AG04450 (cell line): Measurements from ENCODE around the gene BTD. TPM values are rescaled to one million over a fixed set of nuclear protein-coding genes. Genes with fewer than 3 reads are reported as not detected.

ENCODE experiments used
- CTCF ChIA-PET: fragments of 300-600, 350-600 bp; formaldehyde crosslinking; extraction: SDS; loops from one replicate; lab custom pipeline; 2022; ENCODE audit warnings: antibody characterized with exemption, inconsistent platforms; lab: Charles Lee
- POLR2A ChIA-PET: fragments of 350-600 bp; formaldehyde crosslinking; extraction: SDS; loops from one replicate; lab custom pipeline; 2021; ENCODE audit warnings: antibody characterized with exemption, inconsistent platforms; lab: Yijun Ruan, JAX
- DNase-seq: peaks from one replicate; pipeline ENCODE4 v3.0.0-alpha.2; 2011; ENCODE audit warnings: low read depth, low spot score
- H3K27ac ChIP-seq: one replicate; pipeline ENCODE4 v1.5.1; 2012; ENCODE audit warnings: low read depth, low read length, control low read depth
- H3K27me3 ChIP-seq: one replicate; pipeline ENCODE4 v1.6.0; 2012; ENCODE audit warnings: low read length; ENCODE audit not compliant: control insufficient read depth, insufficient read depth
- H3K4me3 ChIP-seq: 2 replicates; pipeline ENCODE4 v1.5.1; 2011; ENCODE audit warnings: mild to moderate bottlenecking, low read depth, low read length, control low read depth
- H3K9me3 ChIP-seq: 2 replicates; pipeline ENCODE4 v1.5.1; 2012; ENCODE audit warnings: low read length; ENCODE audit not compliant: control insufficient read depth, insufficient read depth
- CTCF ChIP-seq: IDR thresholded peaks from 2 replicates; pipeline ENCODE4 v1.5.1; 2011; ENCODE audit warnings: low read depth, low read length, control low read depth, inconsistent platforms
- polyA plus RNA-seq: library from polyadenylated mRNA; depleted of rRNA; stranded (reverse); fragments of >200 nt; gene quantifications from 2 replicates; pipeline ENCODE4 v1.2.3, GENCODE V29; 2011

The BTD gene
- polyA plus RNA-seq, 1 experiment = 22.2 TPM

- no peak for TF ChIP-seq CTCF
- Histone ChIP-seq H3K27ac (no peak overlapping the region), H3K9me3 (peaks cover 26% of the 10 kb centered on the region), H3K27me3 (no peaks in the 10 kb centered on the region), H3K4me3 (no peak overlapping the region)
- CTCF ChIA-PET = interaction anchor here (1.5 kb wide), 1 partner anchor 29 kb away, joined by 3 read pairs; no protein-coding TSS in a partner anchor
- no peak for DNase-seq
- POLR2A ChIA-PET = no interaction called here
Observed at GRCh38 chr3:15659254-15659975, 57.9 kb downstream of the BTD start.

GRCh38 chr3:15660055-15660935, 58.8 kb downstream of the BTD start:
- TF ChIP-seq CTCF = no peak
- H3K27me3 ChIP-seq = no peaks in the 10 kb centered on the region
- DNase-seq = no peak
- ChIA-PET CTCF (no interaction called here), POLR2A (no interaction called here)
- H3K4me3 ChIP-seq = no peak overlapping the region
- peaks cover 26% of the 10 kb centered on the region for H3K9me3 ChIP-seq
- H3K27ac ChIP-seq = no peak overlapping the region

- ChIA-PET POLR2A (no interaction called here), CTCF (no interaction called here)
- Histone ChIP-seq H3K27ac (no peak overlapping the region), H3K9me3 (no peaks in the 10 kb centered on the region; the same call in 1 of the 2 replicates), H3K27me3 (no peaks in the 10 kb centered on the region), H3K4me3 (no peak overlapping the region)
- no peak for TF ChIP-seq CTCF
- no peak for DNase-seq
Observed at GRCh38 chr3:15664144-15664543, 62.6 kb downstream of the BTD start.

GRCh38 chr3:15665510-15666150, 64.1 kb downstream of the BTD start:
- H3K4me3 ChIP-seq = no peak overlapping the region
- no peak for DNase-seq

More at GRCh38 chr3:15665510-15666150, 64.1 kb downstream of the BTD start:
- ChIA-PET CTCF (no interaction called here), POLR2A (no interaction called here)
- no peak overlapping the region for H3K27ac ChIP-seq
- H3K27me3 ChIP-seq = no peaks in the 10 kb centered on the region
- H3K9me3 ChIP-seq = no peaks in the 10 kb centered on the region; the same call in 1 of the 2 replicates
- no peak for TF ChIP-seq CTCF
